PC-3 (cell line): ENCODE results near the gene WDFY1. TPM values are rescaled to one million over a fixed set of nuclear protein-coding genes. Genes with fewer than 3 reads are reported as not detected.

Experiments
- ATAC-seq: fragments of 200-7000 bp; cut with Tn5 transposase; 2 replicates; pipeline ENCODE4 v1.9.1; 2020; ENCODE audit warnings: mild to moderate bottlenecking, moderate library complexity
- BruUV-seq: library from RNA; stranded (reverse); fragments of 400-500 nt; replicated peaks from 2 replicates; lab custom pipeline; 2021; lab: Mats Ljungman, UMichigan
- CTCF ChIA-PET: fragments of 300-600 bp; sonication (Branson Sonifier 250); formaldehyde crosslinking; loops from one replicate; lab custom pipeline; 2022; ENCODE audit warnings: antibody characterized with exemption; lab: Charles Lee
- POLR2A ChIA-PET: fragments of 300-600 bp; sonication (Branson Sonifier 250); formaldehyde crosslinking; loops from one replicate; lab custom pipeline; 2022; ENCODE audit warnings: antibody characterized with exemption; ENCODE audit not compliant: unreplicated experiment; lab: Charles Lee
- DNase-seq: peaks from one replicate; pipeline ENCODE4 v3.0.0-alpha.2; 2015
- H2AFZ ChIP-seq: fragments of 300-600 bp; sonication (generic); 2 replicates; pipeline ENCODE4 v1.6.0; 2016; ENCODE audit warnings: antibody characterized with exemption, low read length
- H3F3A ChIP-seq: fragments of 300-600 bp; sonication (generic); one replicate; pipeline ENCODE4 v1.6.0; 2017; ENCODE audit warnings: antibody characterized with exemption, low read length, control low read depth, mild to moderate bottlenecking; ENCODE audit not compliant: unreplicated experiment
- H3K27ac ChIP-seq: fragments of 300-600 bp; sonication (generic); 2 replicates; pipeline ENCODE4 v1.5.1; 2016; ENCODE audit warnings: mild to moderate bottlenecking, low read length
- H3K27me3 ChIP-seq: fragments of 300-600 bp; sonication (generic); 2 replicates; pipeline ENCODE4 v1.6.1; 2016; ENCODE audit warnings: low read length, mixed read lengths
- H3K36me3 ChIP-seq: fragments of 300-600 bp; sonication (generic); 2 replicates; pipeline ENCODE4 v1.6.1; 2016; ENCODE audit warnings: low read depth, mixed run types, low read length, mixed read lengths
- H3K4me1 ChIP-seq: fragments of 300-600 bp; sonication (generic); 2 replicates; pipeline ENCODE4 v1.5.1; 2016; ENCODE audit warnings: low read length; ENCODE audit not compliant: insufficient read depth
- H3K4me2 ChIP-seq: fragments of 300-600 bp; sonication (generic); 2 replicates; pipeline ENCODE4 v1.6.0; 2016; ENCODE audit warnings: low read length
- H3K4me3 ChIP-seq: fragments of 300-600 bp; sonication (generic); 2 replicates; pipeline ENCODE4 v1.5.1; 2016; ENCODE audit warnings: mild to moderate bottlenecking, low read length, mixed read lengths
- H3K79me2 ChIP-seq: fragments of 300-600 bp; sonication (generic); 2 replicates; pipeline ENCODE4 v1.6.1; 2017; ENCODE audit warnings: low read length, mixed read lengths
- H3K9ac ChIP-seq: fragments of 300-600 bp; sonication (generic); 2 replicates; pipeline ENCODE4 v1.6.0; 2016; ENCODE audit warnings: mild to moderate bottlenecking, low read length
- H3K9me2 ChIP-seq: fragments of 300-600 bp; sonication (generic); replicated peaks from 2 replicates; pipeline ENCODE4 v1.6.1; 2016; ENCODE audit warnings: mixed run types, low read length, mixed read lengths
- H3K9me3 ChIP-seq: fragments of 300-600 bp; sonication (generic); 2 replicates; pipeline ENCODE4 v1.6.1; 2016; ENCODE audit warnings: low read length, mixed read lengths
- H4K20me1 ChIP-seq: fragments of 300-600 bp; sonication (generic); 2 replicates; pipeline ENCODE4 v1.6.1; 2016; ENCODE audit warnings: low read length, mixed read lengths
- EZH2 ChIP-seq: fragments of 300-600 bp; sonication (generic); IDR thresholded peaks from one replicate; pipeline ENCODE4 v1.6.1; 2017; ENCODE audit warnings: antibody characterized with exemption, mild to moderate bottlenecking, low read length; ENCODE audit not compliant: unreplicated experiment
- EZH2phosphoT487 ChIP-seq: fragments of 300-600 bp; sonication (generic); IDR thresholded peaks from 2 replicates; pipeline ENCODE4 v1.6.1; 2018; ENCODE audit warnings: mild to moderate bottlenecking, antibody characterized with exemption, low read length, borderline replicate concordance
- intact Hi-C: fragments of 100-400 bp; cut with micrococcal nuclease; formaldehyde crosslinking; loops from 2 replicates; pipeline ENCODE4 v1.9.0; 2023
- total RNA-seq: library from RNA; depleted of rRNA; stranded (reverse); fragments of >200 nt; gene quantifications from 2 replicates; pipeline ENCODE4 v1.2.3, GENCODE V29; 2014
- TF ChIP-seq, protein P1 (sequence below): fragments of 300-600 bp; sonication (generic); conservative IDR thresholded peaks from 2 replicates; pipeline ENCODE4 v1.5.1; 2017; ENCODE audit warnings: antibody characterized with exemption, low read depth, mild to moderate bottlenecking, low read length

The WDFY1 gene
- total RNA-seq, 1 experiment from 2014 or later: 47.7 TPM

DNA sequence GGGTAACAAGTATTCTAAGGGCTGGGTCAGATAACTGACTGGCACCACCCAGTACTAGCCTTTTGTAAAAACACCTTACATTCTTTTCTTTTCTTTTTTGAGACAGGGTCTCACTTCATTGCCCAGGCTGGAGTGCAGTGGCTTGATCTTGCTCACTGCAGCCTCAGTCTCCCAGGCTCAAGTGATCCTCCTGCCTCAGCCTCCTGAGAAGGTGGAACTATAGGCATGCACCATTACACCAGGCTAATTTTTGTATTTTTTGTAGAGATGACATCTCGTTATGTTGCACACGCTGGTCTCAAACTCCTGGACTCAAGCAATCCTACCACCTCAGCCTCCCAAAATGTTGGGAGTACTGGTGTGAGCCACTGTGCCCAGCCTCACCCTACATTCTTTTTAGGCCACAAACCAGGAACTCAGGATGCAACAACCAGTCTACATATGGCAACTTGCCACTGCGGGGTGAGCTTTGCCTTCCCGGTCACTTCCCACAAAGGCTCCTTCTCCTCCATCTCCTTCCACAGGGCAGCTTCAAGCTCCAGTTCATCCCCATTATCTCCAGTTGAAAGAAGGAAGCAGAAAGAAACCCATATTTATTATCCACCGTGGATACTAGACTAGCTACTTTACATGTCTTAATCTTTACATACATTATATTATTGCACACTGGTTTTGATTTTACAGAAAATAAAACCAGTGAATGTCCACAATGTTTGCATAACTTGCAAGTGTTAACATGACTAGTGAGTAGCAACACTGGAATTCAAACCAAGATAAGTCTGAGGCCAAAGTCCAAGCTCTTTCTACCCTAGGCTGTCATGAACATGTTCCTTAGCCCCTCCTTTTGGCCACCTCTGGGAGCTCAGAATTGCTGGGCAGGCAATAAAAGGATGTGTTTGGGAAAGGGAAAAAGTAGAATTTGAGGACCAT is 84.1 kb downstream of the WDFY1 start:
- H3K4me2 ChIP-seq: peak overlapping the region; percentile 79
- H3K4me3 ChIP-seq: peak overlapping the region; percentile 36; the same call in 1 of the 2 replicates
- TSS peak; percentile 79 for BruUV-seq

GRCh38 chr2:223859070-223859469 is 86.1 kb downstream of the WDFY1 start:
- Histone ChIP-seq H3K4me3 (no peak overlapping the region), H3K36me3 (no peaks in the 10 kb centered on the region), H3F3A (peaks cover 10% of the 10 kb centered on the region), H3K9ac (no peak overlapping the region), H4K20me1 (no peaks in the 10 kb centered on the region), H3K4me2 (no peak overlapping the region), H2AFZ (no peak overlapping the region), H3K27ac (no peak overlapping the region), H3K27me3 (no peaks in the 10 kb centered on the region), H3K9me3 (no peaks in the 10 kb centered on the region), H3K79me2 (no peaks in the 10 kb centered on the region), H3K4me1 (peaks cover 58% of the 10 kb centered on the region), H3K9me2 (no peaks in the 10 kb centered on the region)
- ATAC-seq (no peak), DNase-seq (no peak)
- intact Hi-C loops: no loop called here
- ChIA-PET CTCF (interaction anchor here (1.5 kb wide), 1 partner anchor 61 kb away, joined by 8 read pairs; no protein-coding TSS in a partner anchor), POLR2A (no interaction called here)
- no peak for TF ChIP-seq EZH2
- no TSS peak for BruUV-seq

More for the DNA sequence above, 84.1 kb downstream of the WDFY1 start:
- H3K4me1 ChIP-seq: peaks cover 42% of the 10 kb centered on the region
- no peaks in the 10 kb centered on the region for H3K9me2 ChIP-seq
- ChIA-PET POLR2A (interaction anchor here (0.5 to 0.7 kb wide), 3 partner anchors 63 to 1586 kb away, joined by 4 to 6 read pairs (median 4); no protein-coding TSS in a partner anchor), CTCF (interaction anchor here (0.6 to 1.4 kb wide), 6 partner anchors 23 to 129 kb away, joined by 3 to 10 read pairs (median 4); no protein-coding TSS in a partner anchor)
- no peaks in the 10 kb centered on the region for H3K36me3 ChIP-seq
- H3K9me3 ChIP-seq: no peaks in the 10 kb centered on the region
- intact Hi-C loops: loop anchor here (1.0 to 5.0 kb wide), 7 partner anchors 8 to 164 kb away; no protein-coding TSS in a partner anchor
- TF ChIP-seq, protein P1, sequence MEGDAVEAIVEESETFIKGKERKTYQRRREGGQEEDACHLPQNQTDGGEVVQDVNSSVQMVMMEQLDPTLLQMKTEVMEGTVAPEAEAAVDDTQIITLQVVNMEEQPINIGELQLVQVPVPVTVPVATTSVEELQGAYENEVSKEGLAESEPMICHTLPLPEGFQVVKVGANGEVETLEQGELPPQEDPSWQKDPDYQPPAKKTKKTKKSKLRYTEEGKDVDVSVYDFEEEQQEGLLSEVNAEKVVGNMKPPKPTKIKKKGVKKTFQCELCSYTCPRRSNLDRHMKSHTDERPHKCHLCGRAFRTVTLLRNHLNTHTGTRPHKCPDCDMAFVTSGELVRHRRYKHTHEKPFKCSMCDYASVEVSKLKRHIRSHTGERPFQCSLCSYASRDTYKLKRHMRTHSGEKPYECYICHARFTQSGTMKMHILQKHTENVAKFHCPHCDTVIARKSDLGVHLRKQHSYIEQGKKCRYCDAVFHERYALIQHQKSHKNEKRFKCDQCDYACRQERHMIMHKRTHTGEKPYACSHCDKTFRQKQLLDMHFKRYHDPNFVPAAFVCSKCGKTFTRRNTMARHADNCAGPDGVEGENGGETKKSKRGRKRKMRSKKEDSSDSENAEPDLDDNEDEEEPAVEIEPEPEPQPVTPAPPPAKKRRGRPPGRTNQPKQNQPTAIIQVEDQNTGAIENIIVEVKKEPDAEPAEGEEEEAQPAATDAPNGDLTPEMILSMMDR: peak; percentile 50
- no peak for TF ChIP-seq EZH2
- peak overlapping the region; percentile 74 for H3K9ac ChIP-seq
- no peaks in the 10 kb centered on the region for H3K79me2 ChIP-seq
- H2AFZ ChIP-seq: 0 out of 2 replicates have a peak overlapping the region, but pooled peaks have one; percentile 7
- H3F3A ChIP-seq: peaks cover 10% of the 10 kb centered on the region
- ATAC-seq: peak; percentile 87
- no peaks in the 10 kb centered on the region for H3K27me3 ChIP-seq
- H4K20me1 ChIP-seq: no peaks in the 10 kb centered on the region
- peak; percentile 95 for DNase-seq
- H3K27ac ChIP-seq: peak overlapping the region; percentile 97

GRCh38 chr2:223856584-223856983 is 88.6 kb downstream of the WDFY1 start:
- DNase-seq: no peak
- H3F3A ChIP-seq: peaks cover 9% of the 10 kb centered on the region
- no peaks in the 10 kb centered on the region for H3K27me3 ChIP-seq
- H3K9me3 ChIP-seq: no peaks in the 10 kb centered on the region
- TF ChIP-seq EZH2phosphoT487: no peak
- TF ChIP-seq EZH2: no peak
- TF ChIP-seq, protein P1: no peak
- no peak for ATAC-seq
- H3K9me2 ChIP-seq: no peaks in the 10 kb centered on the region
- H3K36me3 ChIP-seq: 0 out of 2 replicates have a peak, but pooled peaks cover 4% of the 10 kb centered on the region
- no peak overlapping the region for H3K9ac ChIP-seq
- ChIA-PET POLR2A (no interaction called here), CTCF (no interaction called here)
- no TSS peak for BruUV-seq
- no peak overlapping the region for H2AFZ ChIP-seq
- peaks cover 67% of the 10 kb centered on the region for H3K4me1 ChIP-seq
- intact Hi-C loops: no loop called here
- no peak overlapping the region for H3K4me2 ChIP-seq
- no peaks in the 10 kb centered on the region for H4K20me1 ChIP-seq
- peak overlapping the region; percentile 59 for H3K27ac ChIP-seq
- H3K79me2 ChIP-seq: no peaks in the 10 kb centered on the region
- H3K4me3 ChIP-seq: no peak overlapping the region
